ENCODE measurements around the gene GOLGA8A. TPM values are rescaled to one million over a fixed set of nuclear protein-coding genes. Genes with fewer than 3 reads are reported as not detected.

GOLGA8A gene
- total RNA-seq, 1 experiment from 2014 or later = 37.2 TPM

- peak; percentile 72 for ATAC-seq
- Histone ChIP-seq H4K20me1 (ENCODE audit: insufficient read depth) (no peaks in the 10 kb centered on the region), H3K27ac (ENCODE audit: low read depth, low read length) (peak overlapping the region; percentile 51; the same call in 1 of the 2 replicates), H3K36me3 (ENCODE audit: control insufficient read depth in 1 of 2, insufficient read depth in 2 of 2, low read length in 2 of 2) (no peaks in the 10 kb centered on the region), H3K9me3 (ENCODE audit: control insufficient read depth in 1 of 2, insufficient read depth in 1 of 2, low read depth in 1 of 2, low read length in 2 of 2) (no peaks in the 10 kb centered on the region), H3K9me2 (ENCODE audit: insufficient read depth) (no peaks in the 10 kb centered on the region), H3K79me2 (ENCODE audit: insufficient read depth, low read length) (peaks cover 10% of the 10 kb centered on the region), H2AFZ (ENCODE audit: low read depth, low read length, poor library complexity, severe bottlenecking) (no peak overlapping the region), H3K4me2 (ENCODE audit: low read length) (peak overlapping the region; percentile 67), H3K27me3 (ENCODE audit: insufficient read depth, low read length) (no peaks in the 10 kb centered on the region), H3K4me3 (replicated peaks in 1 of 2; ENCODE audit: low read depth in 1 of 2, low read length in 2 of 2) (peak overlapping the region; percentile 44 to 57), H3K9ac (ENCODE audit: low read length) (peak overlapping the region; percentile 53), H3K4me1 (ENCODE audit: control insufficient read depth in 1 of 2, insufficient read depth in 2 of 2, low read length in 2 of 2) (peaks cover 0 to 11% of the 10 kb centered on the region in 2 experiments; a peak in 2 of 4 replicates)
- ChIA-PET CTCF (no interaction called here), POLR2A (no interaction called here), RAD21 (ENCODE audit: low non-redundant PET in 1 of 2, low total read pairs in 2 of 2, uncharacterized antibody in 2 of 2, unreplicated experiment in 2 of 2) (no interaction called here)
- no TSS peak for BruUV-seq (replicated peaks)
- intact Hi-C loops (cut with micrococcal nuclease) = loop anchor here (5.0 kb wide), 1 partner anchor 65 kb away; no protein-coding TSS in a partner anchor
- TF ChIP-seq REST (IDR thresholded peaks at IDR 0.05; ENCODE audit: low read depth) (no peak), POLR2A (IDR thresholded peaks at IDR 0.05; ENCODE audit: borderline replicate concordance, extremely low read depth, insufficient read depth, insufficient read length) (no peak), SRF (IDR thresholded peaks at IDR 0.05; ENCODE audit: low read depth) (no peak), RAD21 (IDR thresholded peaks at IDR 0.05; ENCODE audit: low read depth) (no peak), CBX3 (IDR thresholded peaks at IDR 0.05; ENCODE audit: low read depth) (no peak), CEBPB (IDR thresholded peaks at IDR 0.05; ENCODE audit: low read depth) (no peak), YY1 (IDR thresholded peaks at IDR 0.05; ENCODE audit: extremely low read depth, insufficient replicate concordance, low read depth, low read length) (no peak), FOSL1 (IDR thresholded peaks at IDR 0.05; ENCODE audit: low read depth) (no peak), EZH2phosphoT487 (IDR thresholded peaks at IDR 0.05; ENCODE audit: borderline replicate concordance) (no peak), MAX (IDR thresholded peaks at IDR 0.05) (no peak), SIN3A (IDR thresholded peaks at IDR 0.05; ENCODE audit: low read depth) (no peak), ZFX (IDR thresholded peaks at IDR 0.05) (no peak), TCF7L2 (IDR thresholded peaks at IDR 0.05; ENCODE audit: borderline replicate concordance, extremely low read depth, insufficient read depth, insufficient read length) (no peak), ZNF274 (IDR thresholded peaks at IDR 0.05; ENCODE audit: low read depth, low read length) (no peak), SP1 (IDR thresholded peaks at IDR 0.05; ENCODE audit: low read depth) (no peak)
- TF ChIP-seq, protein P1, sequence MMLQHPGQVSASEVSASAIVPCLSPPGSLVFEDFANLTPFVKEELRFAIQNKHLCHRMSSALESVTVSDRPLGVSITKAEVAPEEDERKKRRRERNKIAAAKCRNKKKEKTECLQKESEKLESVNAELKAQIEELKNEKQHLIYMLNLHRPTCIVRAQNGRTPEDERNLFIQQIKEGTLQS (IDR thresholded peaks at IDR 0.05) = no peak
- TF ChIP-seq, protein P2, sequence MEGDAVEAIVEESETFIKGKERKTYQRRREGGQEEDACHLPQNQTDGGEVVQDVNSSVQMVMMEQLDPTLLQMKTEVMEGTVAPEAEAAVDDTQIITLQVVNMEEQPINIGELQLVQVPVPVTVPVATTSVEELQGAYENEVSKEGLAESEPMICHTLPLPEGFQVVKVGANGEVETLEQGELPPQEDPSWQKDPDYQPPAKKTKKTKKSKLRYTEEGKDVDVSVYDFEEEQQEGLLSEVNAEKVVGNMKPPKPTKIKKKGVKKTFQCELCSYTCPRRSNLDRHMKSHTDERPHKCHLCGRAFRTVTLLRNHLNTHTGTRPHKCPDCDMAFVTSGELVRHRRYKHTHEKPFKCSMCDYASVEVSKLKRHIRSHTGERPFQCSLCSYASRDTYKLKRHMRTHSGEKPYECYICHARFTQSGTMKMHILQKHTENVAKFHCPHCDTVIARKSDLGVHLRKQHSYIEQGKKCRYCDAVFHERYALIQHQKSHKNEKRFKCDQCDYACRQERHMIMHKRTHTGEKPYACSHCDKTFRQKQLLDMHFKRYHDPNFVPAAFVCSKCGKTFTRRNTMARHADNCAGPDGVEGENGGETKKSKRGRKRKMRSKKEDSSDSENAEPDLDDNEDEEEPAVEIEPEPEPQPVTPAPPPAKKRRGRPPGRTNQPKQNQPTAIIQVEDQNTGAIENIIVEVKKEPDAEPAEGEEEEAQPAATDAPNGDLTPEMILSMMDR (IDR thresholded peaks at IDR 0.05 in 2 of 3, conservative IDR thresholded peaks at IDR 0.05 in 1 of 3; ENCODE audit: borderline replicate concordance in 1 of 3, insufficient read depth in 1 of 3, low read depth in 2 of 3, low read length in 2 of 3) = no peak
- no peak for DNase-seq (ENCODE audit: low read depth, low spot score)
Observed at GRCh38 chr15:34436956-34437442, 609 bp downstream of the GOLGA8A start.
